G401.6 (cell line): ENCODE measurements around the gene CACNB3.
"Not testable (repeated sequence)": the region's sequence is repeated elsewhere in the genome, so short reads cannot be mapped to it uniquely, and the experiment has no call there.

Experiments used
- FAIRE-seq: peaks from 2 replicates; lab custom pipeline; 2012; peaks lifted over from hg19 to GRCh38; lab: Jason Lieb, UNC

The CACNB3 gene

GRCh38 chr12:48818831-48819590 is 715 bp downstream of the CACNB3 start:
- no peak for FAIRE-seq

- FAIRE-seq, result no peak
Measured at GRCh38 chr12:48819986-48820725, 1.9 kb downstream of the CACNB3 start.

GRCh38 chr12:48822139-48822538 is 3.8 kb downstream of the CACNB3 start:
- FAIRE-seq, result no peak

GRCh38 chr12:48822711-48823110 is 4.4 kb downstream of the CACNB3 start:
- FAIRE-seq, result no peak

GRCh38 chr12:48823281-48823680 is 5.0 kb downstream of the CACNB3 start:
- FAIRE-seq, result no peak

- FAIRE-seq, result no peak
Measured at GRCh38 chr12:48824112-48824511, 5.8 kb downstream of the CACNB3 start.

- FAIRE-seq, result no peak
Measured at GRCh38 chr12:48824905-48825304, 6.6 kb downstream of the CACNB3 start.

GRCh38 chr12:48826209-48826855 is 8.0 kb downstream of the CACNB3 start:
- FAIRE-seq, result no peak

GRCh38 chr12:48827026-48827425 is 8.7 kb downstream of the CACNB3 start:
- FAIRE-seq, result no peak

GRCh38 chr12:48827513-48828096 is 9.3 kb downstream of the CACNB3 start:
- no peak for FAIRE-seq

- no peak for FAIRE-seq
Measured at GRCh38 chr12:48828293-48828692, 10.0 kb downstream of the CACNB3 start.

- FAIRE-seq, result no peak
Measured at GRCh38 chr12:48828841-48829575, 10.7 kb downstream of the CACNB3 start.

- FAIRE-seq, result no peak
Measured at GRCh38 chr12:48831257-48831656, 13.0 kb downstream of the CACNB3 start.

- no peak for FAIRE-seq
Measured at GRCh38 chr12:48832321-48833060, 14.2 kb downstream of the CACNB3 start.

- no peak for FAIRE-seq
Measured at GRCh38 chr12:48838048-48838447, 19.8 kb downstream of the CACNB3 start.

- not testable (repeated sequence) for FAIRE-seq
Measured at GRCh38 chr12:48842021-48842420, 23.7 kb downstream of the CACNB3 start.

- peak; percentile 96 for FAIRE-seq
Measured at GRCh38 chr12:48851883-48852733, 33.8 kb downstream of the CACNB3 start, which contains the start of gene DDX23. DDX23 (minus strand) TSS chr12:48852163; CDS start chr12:48845782, 6,381 bp downstream.

GRCh38 chr12:48852734-48853688 is 34.7 kb downstream of the CACNB3 start:
- peak; percentile 96 for FAIRE-seq

- FAIRE-seq, result no peak
Measured at GRCh38 chr12:48854488-48854887, 36.2 kb downstream of the CACNB3 start.
